Renal cortex interstitium (tissue), 11 donors: Measurements from ENCODE around the gene DCUN1D2. TPM values are rescaled to one million over a fixed set of nuclear protein-coding genes. Genes with fewer than 3 reads are reported as not detected.

ENCODE experiments used
- DNase-seq, 11 donors: peaks; one replicate each; pipeline ENCODE4 v3.0.0-alpha.2; 2013; ENCODE audit warnings: low read depth in 9 of 11, low spot score in 4 of 11; ENCODE audit errors: extremely low read depth in 1 of 11
- polyA plus RNA-seq, 3 donors: library from polyadenylated mRNA; unstranded; fragments of 120-200 nt; gene quantifications; one replicate each; pipeline ENCODE4 v1.2.1, GENCODE V29; 2013; ENCODE audit not compliant: insufficient read length in 3 of 3

Gene DCUN1D2
- polyA plus RNA-seq, 3 donors: 17.7 to 31.1 (median 22.2) TPM

DNA sequence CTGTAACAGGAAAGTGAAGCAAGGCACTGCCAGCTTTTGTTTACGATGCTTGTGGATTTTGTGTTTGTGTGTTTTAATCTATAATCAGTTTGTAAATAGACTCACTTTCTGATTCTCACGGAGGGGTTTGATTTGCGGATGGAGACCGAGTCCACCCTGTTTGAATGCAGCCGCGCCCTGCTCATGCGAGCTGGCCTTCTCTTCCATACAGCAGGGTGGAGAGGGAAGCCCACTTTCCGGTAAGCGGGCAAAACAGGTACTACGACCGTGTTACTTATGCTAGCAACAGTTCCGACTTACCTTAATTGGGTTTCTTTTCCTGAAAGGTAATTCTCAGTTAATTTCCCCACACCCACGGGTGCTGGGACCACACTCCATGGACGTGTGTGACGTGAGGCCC lies 70.3 kb downstream of the DCUN1D2 start:
- DNase-seq: no peak

DNA sequence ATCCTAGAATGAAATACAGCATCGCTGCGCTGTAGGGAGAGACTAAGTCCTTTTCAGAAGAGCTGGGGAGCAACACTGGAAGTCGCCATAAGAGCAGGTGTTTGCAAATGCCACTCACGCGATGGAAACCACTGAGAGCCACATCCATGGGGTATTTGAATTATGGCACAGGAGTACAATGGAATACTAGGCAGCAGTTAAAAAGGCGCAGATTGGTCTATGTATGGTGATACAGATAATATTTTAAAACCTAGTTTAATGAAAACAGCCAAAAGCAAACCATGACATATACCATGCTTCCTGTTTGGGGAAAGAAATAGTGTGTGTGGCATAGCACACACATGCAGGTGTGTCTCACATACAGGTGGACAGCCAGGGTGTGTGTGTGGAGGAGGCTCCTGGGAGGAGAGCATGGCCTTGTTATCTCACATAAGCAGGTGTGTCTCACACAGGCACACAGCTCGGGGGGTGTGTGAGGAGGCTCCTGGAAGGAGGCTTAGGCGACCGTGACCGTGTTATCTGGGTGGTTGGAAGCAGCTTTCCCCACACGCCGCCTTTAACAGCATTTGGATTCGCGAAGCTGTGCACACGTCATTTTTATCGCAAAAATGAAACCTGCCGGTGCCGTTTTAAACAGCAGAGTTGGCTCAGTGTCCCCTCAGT lies 70.8 kb downstream of the DCUN1D2 start:
- DNase-seq: no peak

DNA sequence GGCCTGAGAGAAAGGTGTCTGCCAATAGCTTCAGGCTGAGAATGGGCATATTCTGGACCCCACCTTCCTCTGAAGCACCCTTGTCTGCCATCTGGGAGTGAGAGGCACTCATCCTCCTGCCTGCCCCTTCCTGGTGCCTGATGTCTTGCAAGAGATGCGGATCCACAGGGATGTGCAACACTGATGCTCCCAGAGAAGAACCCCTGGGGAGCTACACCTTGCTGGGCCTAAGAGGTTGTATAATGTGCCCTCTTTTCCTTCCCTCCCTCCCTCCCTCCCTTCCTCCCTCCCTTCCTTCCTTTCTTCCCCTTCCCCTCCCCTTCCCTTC lies 71.8 kb downstream of the DCUN1D2 start:
- no peak for DNase-seq

DNA sequence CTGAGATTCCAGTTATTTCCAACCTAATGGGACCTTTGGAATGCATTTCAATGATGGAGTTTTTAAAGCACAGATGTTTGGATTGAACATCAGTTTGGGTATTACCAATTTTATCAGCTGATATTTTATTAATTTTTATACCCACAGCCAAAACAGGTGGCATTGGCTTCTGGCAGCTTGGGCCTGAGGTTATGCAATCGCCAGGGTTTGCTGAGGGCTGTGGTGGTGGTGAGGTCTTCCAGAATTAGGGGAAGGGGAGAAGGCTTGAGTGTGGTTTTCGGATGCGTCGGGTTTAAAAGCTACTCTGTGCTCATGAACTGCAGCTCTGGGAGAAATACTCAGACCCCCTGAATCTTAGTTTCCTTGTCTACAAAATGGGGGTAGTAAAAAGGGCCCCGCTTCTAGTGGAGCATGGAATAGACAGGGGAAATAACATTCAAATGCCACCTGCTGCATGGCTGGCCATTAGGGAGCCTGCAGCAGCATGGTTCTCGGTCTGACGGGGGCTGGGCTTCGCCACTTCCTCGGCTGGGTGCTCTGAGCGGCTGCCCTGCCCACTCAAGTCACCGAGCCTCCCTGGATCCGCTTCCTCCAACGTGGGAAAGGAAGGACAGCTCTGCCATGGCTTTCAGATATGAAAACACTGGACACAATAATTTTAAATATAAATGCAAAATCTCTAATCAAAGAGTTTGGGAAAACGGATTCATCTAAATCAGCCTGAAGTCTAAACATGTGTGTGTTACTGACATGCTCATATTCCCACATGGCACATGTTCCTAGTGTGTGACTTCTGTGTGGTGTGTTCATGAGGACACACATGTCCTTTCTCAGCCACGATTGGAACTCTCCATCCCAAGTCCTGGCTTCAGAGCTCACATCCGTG lies 72.4 kb downstream of the DCUN1D2 start:
- DNase-seq: no peak

DNA sequence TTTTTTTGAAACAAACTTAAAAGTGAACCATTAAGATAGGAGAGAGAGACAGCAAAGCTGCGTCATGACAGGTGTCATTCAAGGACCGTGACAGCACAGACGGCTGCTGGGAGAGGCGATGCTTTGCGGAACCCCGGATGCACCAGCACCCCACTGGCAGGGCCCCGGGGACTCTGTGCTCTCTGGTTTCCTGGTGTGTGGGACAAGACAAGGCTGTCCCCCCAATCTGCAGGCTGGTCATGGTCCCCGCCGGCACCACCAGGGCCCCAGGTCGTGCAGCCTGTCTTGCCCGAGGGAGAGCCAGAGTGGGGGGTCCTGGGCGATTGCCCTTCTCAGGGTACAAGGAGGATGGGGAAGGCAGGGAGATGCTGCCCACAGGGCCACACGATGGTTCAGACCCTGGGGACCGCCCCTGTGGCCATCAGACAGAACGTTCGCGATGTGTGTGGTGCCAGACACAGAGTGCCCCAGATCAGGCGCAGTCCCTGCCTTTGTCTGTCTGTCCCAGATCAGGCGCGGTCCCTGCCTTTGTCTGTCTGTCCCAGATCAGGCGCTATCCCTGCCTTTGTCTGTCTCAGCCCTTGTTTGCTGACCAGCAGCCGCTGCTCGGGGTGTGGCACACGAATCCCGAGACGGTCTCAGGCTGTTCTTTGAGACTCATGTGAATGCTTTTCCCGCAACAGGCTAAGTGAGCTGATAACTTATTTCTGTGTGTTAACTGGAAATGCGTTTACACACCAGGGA lies 73.3 kb downstream of the DCUN1D2 start:
- no peak for DNase-seq

DNA sequence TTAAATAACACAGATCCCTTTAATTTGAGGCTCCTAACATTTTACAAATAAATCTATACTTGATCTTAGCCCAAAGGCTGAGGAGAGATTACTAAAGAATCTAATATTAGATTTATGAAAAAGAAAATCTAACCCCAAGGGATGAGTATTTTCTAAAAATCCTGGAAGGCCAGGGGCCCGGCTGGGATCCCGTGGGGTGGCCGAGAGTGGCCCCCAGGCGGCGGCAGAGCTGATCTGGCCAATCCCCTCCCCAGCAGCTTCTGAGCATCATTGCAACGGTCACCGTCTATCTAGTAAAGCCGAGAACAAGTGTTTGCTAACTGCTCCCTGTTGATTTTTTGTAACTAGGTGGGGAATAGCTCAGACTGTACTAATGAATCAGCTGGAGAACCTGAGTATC lies 74.7 kb downstream of the DCUN1D2 start:
- DNase-seq: no peak

DNA sequence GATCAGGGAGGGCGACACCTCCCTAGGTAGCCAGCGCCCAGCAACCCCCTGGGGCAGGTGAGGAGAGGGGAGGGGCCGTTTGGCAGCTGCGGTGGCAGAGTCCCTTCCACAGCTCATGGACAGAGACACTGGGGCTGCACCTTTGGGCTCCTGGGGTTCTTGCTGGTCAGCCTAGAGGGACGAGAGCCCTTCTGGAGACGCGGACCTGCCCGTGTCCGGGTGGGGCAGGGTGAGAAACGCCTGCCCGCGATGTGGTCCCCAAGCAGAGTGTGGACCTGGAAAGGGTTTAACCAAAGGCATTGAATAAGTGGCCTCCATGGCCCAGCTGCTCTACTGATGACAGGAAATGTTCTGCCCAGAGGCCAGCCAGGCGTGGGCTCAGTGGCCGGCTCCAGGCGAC lies 75.5 kb downstream of the DCUN1D2 start:
- DNase-seq: no peak

DNA sequence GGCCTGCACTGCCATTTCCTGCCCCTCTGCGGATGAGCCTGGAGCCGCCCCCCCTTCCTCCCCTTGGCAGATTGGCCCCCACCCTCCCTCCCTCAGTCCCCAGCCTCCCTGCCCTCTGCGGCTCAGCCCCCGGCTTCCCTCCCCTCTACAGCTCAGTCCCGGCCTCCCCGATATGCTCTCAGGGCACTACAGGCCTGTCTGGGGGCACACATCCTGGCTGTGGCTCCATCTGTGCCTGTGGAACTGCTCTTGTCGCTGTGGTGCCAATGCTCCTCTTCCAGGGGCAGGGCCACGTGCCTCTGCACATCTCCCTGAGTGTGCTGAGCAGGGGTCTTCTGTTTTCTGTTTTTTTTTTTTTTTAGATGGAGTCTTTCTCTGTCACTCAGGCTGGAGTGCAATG lies 76.2 kb downstream of the DCUN1D2 start:
- no peak for DNase-seq

DNA sequence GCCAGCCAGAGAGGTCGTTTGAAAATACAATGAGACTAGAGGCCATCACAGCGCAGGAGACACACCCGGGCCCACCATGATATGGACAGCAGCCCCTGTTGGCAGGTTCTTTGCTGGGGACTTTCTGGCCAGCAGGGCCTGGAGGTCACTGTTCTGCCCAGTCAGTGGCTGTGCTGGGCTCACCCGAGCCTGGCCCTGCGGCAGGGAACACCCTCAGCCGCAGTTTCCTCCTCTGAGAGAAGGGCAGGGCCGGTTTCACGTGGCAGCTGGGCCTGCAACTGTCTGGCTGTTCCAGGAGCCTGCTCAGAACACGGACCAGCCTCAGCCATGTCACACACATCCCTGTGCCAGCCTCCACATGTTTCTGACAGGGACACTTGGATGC lies 76.6 kb downstream of the DCUN1D2 start:
- DNase-seq: no peak

DNA sequence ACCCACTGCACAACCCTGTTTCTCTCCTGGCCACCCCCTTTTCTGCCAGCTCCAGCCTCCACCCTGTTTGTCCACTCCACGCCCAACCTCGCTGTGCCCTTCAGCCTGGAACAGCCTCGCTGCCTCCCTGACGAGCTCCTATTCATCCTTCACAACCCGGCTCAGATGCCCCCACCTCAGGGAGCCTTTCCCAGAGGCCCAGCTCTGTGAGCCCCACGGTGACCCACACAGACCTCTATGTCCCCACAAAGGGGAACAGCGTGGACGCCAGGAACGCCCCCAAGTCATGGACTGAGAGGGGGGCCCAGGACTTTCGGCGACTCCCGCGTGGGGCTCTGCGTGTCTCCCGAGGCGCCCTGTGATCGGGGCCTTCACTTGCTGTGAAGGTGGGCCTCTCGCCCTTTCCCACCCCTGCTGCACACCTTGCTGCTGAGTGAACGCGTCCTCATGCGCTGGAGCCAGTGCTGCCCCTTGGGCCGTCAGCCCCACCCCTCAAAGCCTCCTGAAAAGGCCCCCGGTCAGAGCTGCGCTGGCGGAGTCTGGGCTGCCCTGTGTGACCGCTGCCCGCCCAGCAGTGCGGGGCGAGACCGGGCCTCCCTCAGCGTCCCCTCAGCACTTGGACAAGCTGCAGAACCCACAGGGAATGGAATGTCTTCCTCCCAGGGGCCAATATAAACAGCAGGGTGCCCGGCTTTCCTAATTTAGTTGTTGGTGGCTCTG lies 77.2 kb downstream of the DCUN1D2 start:
- no peak for DNase-seq

DNA sequence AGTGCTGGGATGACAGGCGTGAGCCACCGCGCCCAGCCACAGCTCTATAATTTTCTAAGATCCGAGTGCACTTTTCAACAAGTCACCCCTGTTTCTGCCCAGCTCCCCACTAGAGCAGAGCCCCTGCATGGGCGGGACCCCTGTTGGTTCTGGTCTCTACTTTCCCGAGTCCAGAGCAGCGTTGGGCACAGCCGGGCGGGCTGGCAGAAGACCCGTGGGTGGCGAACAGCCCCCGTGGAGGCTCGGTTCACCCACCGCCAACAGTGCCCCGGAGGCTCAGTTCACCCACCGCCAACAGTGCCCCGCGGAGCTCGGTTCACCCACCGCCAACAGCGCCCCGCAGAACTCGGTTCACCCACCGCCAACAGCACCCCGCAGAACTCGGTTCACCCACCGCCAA lies 78.1 kb downstream of the DCUN1D2 start:
- no peak for DNase-seq

DNA sequence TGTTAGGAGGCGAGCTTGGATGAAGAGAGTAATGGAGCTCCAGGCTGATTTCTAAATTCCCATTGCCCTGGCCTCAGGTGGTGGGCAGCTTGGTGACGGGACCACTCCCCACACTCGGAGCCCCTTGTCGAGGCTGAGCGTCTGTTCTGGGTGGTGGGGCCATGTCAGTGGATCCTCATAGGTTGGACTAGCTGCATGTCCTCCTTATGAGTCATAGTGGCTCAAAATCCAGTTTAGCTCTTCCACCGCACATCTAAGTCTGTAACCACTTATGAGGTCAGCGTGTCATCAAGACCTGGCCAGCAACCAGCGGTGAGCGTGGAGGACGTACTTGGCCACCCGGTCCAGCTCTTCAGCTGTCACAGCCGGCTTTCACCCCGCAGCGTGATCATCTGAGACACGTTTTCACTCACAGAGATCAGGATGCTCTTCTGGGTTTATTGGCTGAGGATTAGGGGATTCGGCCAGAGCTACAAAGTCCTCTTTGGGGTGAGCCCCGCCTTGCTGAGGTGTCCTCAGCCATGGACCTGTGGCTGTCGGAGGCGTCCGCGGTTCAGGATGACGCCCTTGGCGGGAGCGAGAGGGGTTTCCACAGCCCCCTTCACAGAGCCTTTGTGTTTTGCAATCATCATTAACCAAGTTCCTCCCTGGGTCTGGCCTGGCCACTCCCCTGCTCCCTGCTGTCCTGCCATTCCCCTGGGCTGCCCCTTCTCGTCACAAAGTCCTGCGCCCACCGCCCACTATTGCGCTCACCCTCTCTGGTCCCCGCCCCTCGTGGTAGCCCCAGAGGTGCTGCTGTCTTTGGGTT lies 79.1 kb downstream of the DCUN1D2 start:
- DNase-seq: no peak

DNA sequence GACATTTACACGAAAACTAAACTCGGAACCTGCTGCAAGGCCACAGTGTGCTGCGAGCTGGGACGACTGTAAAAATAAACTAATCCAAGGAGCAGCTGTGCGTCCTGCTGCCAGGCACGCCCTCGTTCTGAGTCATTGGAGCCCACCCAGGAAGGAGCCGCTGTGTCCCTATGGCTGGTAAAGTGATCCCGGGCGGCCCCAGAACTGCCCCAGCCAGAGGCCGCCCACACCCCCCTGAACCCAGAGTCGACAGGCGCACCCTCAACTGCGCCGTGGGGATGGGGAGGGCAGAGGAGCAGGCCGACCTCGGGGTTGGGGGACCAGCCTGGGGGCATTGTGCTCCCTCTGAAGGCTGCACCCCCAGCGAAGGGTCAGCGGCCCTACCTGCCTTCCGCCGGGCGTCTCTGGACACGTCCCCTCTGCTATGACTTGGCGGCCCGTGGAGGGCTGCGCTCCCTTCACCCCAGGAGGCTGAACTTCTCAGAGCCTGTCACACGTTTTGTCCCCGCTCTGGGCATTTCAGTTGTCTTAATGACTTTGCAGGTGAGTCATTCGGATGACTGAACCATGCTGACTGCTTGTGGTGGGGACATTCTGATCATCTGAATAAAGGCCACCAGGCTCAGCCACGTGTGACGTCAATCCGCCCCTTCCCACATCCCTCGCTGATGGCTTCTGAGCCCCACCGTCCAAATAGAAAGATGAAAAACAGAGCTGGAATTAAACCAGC lies 79.9 kb downstream of the DCUN1D2 start:
- peak in 4 of 11 donors; percentile 43 to 66 (median 58) for DNase-seq

DNA sequence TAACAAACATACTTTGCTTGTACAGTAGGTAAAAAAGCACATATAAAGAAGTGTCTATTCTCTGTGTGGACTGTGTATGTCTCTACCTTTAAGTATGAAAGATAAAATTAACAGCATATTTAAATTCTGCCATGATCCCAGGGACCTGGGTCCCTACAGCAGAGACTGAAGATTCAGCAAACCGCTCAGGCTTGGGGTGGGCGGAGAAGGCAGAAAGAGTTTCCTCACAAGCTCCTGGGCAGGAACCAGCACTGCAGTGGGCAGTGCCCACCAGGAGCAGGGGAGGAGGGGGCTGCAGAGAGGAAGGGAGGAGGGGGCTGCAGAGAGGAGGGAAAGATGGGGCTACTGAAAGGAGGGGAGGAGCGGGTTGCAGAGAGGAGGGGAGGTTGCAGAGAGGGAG lies 81.9 kb downstream of the DCUN1D2 start:
- DNase-seq: no peak

DNA sequence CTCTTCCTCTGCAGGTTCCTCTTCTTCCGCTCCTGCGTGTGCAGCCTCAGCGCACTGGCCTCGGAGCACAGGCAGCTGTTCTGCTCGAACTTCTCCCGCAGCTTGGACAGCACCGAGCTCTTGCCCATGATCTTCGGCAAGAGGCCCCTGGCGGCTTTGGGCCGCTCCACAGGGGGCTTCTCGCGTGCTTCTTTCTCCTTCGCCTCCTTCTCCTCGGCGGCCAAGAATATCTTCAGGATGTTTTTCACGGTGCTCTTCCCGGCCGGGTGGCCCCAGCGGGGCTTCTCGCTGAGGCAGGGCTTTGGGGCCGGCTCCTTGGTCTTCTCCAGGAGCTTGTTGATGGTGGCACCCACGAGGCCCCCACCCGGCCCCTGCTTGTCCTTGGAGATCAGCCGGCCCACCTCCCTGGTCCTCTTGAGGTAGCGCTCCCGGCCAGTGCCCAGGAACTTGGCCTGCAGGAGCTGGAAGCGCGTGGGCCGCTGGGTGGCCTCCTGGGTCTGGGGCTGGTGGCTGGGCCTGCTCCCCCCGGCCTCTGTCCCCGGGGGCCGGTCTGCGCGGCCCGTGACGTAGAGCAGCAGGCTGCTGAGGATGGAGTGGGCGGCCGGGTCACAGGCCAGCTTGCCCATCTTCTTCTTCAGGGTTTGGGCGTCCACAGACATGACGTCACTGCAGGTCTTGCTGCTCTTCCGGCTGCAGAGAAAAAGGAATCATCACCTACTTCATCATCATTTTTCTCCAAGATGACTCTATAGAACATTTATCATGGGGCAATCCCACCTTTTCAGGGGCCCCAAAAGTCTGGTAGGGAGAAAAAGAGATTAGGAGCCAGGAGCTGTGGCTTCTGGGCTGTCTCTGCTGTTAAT lies 82.7 kb downstream of the DCUN1D2 start:
- no peak for DNase-seq

DNA sequence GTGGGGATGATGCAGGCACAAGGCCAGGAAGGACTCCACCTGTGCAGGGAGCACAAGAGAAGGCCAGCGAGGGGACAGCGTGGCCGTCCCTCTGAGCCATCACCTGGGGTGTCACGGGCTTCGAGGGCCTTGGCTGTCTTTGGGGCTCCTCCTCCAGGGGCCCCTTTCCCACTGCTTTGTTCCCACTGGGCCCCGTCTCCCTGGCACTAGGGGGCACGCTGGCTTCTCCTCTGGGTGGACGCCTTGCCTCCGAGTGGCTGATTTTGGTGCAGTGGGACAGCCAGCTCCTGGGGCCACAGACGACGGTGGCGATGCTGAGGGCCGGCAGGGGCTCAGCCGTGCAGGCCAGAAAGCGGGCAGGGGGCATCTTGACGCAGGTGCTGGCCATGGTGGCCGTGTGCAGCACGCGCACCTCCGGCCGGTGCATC lies 83.4 kb downstream of the DCUN1D2 start:
- DNase-seq: no peak
